HuH-7.5 (cell line): ENCODE measurements around the gene WDPCP.
"Not testable (repeated sequence)": the region's sequence is repeated elsewhere in the genome, so short reads cannot be mapped to it uniquely, and the experiment has no call there.

ENCODE experiments used
- DNase-seq: peaks from one replicate; pipeline ENCODE4 v3.0.0; 2011; ENCODE audit warnings: low spot score

Gene WDPCP

DNA sequence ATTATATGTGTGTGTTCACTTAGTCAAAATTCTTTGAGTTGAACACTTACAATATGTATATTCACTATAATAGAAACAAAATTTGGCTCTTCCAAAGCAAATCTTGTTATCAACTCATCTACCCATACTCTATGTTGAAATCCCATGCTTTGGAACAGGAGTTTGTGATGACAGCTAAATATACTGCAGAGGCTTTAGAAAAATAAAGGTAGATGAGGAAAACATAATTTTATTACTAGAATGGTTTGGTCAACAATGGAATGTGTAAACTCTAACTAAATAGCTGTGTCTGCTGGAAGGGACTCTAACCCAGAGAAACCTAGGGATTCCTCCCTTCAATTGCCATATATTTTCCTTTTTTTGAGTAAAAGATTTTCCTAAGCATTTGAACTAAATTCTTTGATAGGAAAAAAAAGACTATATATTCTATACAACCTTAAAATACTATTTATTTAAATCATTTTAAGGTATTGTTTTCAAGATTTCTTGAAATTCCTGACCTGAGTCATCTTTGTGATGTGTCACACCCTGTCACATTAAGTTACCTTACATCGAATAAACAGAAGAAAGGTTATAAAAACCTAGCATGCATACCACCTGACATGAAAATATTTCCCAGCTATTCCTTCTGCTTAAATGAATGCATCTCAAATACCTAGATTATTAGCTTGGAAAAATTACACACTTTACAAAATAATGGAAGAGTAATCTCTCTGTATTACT, 362.2 kb downstream of the WDPCP start:
- no peak for DNase-seq

DNA sequence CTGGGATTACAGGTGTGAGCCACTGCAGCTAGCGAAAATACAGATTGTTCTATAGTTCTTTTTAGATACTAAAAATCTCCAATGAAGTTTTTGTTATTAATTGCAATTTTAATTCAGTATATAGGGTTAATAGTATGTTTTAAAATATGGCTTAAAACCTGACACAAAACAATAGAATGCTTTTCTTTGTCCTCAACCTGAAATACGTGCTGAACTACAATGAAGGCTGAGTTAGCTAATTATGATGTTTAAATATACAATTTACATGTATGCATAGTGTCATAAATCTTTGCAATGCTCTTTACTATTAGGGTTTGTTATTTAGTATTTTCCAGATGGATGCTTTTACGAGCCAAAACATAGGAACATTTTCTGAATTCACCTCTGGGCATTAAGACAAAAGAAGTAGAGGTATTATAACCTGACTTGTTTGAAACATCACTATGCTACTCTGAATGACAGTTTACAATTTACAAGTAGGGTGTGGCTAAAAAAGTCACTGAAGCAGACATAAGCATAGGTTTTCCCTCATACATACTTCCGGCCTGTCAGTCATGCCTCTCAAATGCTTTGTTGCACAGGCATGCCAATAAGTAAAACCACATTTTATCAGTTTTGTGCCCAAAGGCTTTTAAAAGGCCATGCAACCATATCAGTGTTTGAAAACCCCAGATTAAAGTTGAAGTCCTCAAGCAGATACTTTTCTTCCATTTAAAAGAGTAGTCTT, 369.3 kb downstream of the WDPCP start:
- DNase-seq = no peak

DNA sequence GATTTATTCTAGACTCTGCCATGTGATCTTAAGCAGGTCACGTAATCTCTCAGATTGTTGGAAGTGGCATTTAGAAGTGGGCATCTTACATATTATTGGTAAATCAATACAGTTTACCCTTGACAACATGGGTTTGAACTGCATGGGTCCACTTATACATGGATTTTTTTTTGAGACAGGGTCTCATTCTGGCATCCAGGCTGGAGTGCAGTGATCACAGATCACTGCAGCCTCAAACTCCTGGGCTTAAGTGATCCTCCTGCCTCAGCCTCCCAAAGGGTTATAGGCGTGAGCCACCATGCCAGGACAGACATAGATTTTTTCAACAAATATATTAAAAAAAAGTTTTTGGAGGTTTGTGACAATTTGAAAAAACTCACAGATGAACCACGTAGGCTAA, 393.0 kb downstream of the WDPCP start:
- no peak for DNase-seq

- DNase-seq = no peak
These were observed 394.1 kb downstream of the WDPCP start for GRCh38 chr2:63194175-63194574.

DNA sequence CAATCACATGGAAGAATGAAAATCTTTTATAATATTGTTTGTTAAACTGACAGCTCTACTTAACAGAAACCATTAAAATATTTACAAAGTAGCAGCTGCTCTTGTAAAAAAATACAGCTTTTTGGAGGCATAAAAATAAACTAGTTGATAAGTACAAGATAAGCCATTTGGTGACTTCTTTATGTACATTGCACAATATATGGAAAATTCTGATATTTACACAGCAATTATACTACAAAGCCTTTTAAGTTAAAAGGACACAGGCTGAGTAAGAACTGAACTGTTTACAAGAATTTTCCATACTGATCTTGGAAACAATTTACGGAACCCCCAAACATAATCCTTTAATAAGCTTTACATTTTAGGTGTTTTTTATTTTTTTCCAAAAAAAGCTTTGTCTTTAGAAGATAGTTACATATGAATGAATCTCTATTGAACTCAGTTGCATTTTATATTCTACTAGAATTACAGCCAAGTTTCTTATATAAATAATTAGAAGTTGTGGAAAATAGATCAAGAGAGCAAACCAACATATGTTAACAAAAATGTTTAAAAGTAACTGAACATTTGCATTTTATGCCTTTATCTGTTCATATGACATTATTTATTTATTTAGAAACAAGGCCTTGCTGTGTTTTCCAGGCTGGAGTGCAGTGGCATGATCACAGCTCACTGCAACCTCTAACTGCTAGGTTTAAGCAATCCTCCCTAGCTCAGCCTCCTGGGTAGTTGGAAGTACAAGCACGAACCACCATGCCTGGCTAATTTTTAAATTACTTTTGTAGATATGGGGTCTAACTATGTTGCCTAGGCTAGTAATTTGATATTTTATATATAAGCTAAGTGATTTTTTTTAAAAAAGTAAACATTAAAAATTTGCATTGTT, 395.1 kb downstream of the WDPCP start:
- no peak for DNase-seq

- DNase-seq = peak; percentile 5
These were observed 395.9 kb downstream of the WDPCP start for GRCh38 chr2:63192169-63192888.

GRCh38 chr2:63189026-63189425, 399.3 kb downstream of the WDPCP start:
- peak; percentile 22 for DNase-seq

GRCh38 chr2:63186331-63186730, 401.9 kb downstream of the WDPCP start:
- no peak for DNase-seq

- DNase-seq = no peak
These were observed 425.0 kb downstream of the WDPCP start for GRCh38 chr2:63163161-63163820.

DNA sequence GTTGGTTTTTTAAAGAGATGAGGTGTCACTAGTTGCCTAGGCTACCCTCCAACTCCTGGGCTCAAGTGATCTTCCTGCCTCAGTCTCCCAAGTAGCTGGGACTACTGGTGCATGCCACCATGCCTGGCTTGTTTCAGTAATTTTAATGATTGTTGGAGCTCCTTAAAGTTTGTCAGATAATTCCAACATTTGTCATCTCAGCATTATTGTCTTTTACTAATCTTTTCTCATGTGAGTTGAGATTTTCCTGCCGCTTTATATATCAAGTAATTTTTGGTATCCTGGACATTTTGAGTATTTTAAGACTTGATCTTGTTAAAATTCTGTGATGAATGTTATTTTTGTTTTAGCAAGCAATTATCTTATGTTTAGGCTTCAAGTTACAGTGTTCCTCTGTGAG, 429.0 kb downstream of the WDPCP start:
- no peak for DNase-seq

DNA sequence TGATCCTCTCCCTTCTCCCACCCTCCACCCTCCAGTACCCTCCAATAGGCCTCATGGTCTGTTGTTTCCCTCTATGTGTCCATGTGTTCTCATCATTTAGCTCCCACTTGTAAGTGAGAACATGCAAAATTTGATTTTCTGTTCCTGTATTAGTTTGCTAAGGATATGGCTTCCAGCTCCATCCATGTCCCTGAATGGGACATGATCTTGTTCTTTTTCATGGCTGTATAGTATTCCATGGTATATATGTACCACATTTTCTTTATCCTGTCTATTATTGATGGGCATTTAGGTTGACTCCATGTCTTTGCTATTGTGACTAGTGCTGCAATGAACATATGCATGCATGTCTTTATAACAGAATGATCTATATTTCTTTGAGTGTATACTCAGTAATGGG, 451.6 kb downstream of the WDPCP start:
- DNase-seq = not testable (repeated sequence)

DNA sequence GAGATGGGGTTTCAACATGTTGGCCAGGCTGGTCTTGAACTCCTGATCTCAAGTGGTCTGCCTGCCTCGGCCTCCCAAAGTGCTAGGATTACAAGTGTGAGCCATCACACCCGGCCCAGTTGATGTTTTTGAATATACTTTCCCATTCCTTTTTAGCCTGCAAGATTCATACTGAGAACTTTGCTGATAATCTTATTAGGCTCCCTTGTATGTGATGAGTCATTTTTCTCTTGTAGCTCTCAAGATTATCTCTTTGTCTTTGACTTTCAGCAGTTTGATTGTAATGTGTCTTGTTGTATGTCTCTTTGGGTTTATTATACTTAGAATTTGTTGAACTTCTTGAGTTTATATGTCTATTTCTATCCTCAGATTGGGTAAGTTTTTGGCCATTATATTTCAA, 456.3 kb downstream of the WDPCP start:
- DNase-seq = no peak

- no peak for DNase-seq
These were observed 457.1 kb downstream of the WDPCP start for GRCh38 chr2:63131196-63131595.

- DNase-seq = no peak
These were observed 460.7 kb downstream of the WDPCP start for GRCh38 chr2:63127594-63127993.

DNA sequence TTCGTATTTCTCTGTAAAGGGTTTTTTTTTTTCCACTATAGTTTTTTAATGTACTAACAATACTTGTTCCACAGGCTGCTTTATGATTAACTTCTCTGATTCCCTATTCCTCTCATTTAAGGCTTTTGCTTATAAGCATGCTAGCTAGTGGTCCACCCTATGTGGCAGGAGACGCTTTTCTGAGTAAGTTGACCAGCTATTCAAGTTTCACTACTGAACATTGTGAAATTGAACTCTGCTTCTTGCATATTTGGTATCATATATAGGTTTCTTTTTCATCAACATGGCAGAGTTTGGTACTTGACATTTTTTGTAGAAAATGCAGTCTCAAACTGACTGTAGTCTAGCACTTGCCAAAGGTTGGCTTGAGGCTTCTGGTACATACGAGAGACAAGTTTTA, 463.4 kb downstream of the WDPCP start:
- DNase-seq = no peak

DNA sequence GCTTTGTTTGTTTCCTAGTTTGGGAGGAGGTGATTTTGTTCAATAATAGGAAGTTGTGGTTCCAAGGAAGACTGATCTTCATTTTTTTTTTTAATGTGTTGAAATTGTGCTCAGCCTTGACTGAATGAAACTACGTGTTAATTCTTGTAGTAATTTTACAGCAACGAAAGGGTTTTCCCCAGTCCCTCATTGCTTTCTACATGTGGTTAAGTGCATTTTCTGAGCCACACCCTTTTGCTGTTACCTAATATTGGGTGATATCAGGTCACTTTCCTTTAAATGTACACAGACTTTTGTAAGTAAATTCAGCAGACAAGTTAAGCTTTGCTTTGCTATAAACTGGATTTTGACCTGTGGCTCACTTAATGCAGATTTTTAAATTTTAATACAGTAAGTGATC, 464.1 kb downstream of the WDPCP start:
- DNase-seq = no peak

GRCh38 chr2:63122921-63123320, 465.4 kb downstream of the WDPCP start:
- DNase-seq = no peak

- no peak for DNase-seq
These were observed 467.0 kb downstream of the WDPCP start for GRCh38 chr2:63121055-63121834.

DNA sequence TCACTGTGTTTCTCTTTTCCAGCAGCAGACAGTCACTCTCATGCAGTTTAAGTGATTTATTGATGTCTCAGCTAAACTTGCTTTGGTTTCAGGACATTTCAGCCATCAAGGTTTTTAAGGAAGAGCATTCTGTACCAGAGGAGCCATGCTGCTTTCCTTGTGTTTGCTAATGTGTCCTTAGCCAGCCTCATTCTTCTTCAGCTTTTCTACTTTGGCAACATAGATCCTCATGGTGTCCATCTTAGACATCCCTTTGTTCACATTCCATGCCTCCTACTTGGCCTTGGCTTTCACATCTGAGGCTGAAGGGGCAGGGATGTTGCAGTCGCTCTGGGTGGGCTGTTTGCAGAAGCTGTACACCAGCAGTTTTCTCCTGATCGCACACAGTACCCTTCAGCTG, 469.5 kb downstream of the WDPCP start:
- DNase-seq = no peak

- no peak for DNase-seq
These were observed 483.8 kb downstream of the WDPCP start for GRCh38 chr2:63104482-63104881.

DNA sequence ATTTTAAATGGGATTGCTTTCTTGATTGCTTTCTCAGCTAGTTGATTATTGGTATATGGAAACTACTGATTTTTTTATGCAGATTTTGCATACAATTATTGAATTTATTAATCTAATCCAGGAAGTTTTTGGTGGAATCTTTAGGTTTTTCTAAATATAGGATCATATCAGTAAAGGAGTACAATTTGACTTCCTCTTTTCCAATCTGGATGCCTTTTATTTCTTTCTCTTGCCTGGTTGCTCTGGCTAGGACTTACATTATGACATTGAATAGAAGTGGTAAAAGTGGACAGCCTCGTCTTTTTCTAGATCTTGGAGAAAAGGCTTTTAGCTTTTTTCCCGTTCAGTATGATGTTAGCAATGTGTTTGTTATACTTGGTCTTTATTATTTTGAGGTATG, 486.3 kb downstream of the WDPCP start:
- no peak for DNase-seq
